ENCODE results near the gene ACSL6. TPM values are rescaled to one million over a fixed set of nuclear protein-coding genes. Genes with fewer than 3 reads are reported as not detected.

ACSL6 gene
- total RNA-seq, 2 donors from 2014 or later = 1.4 to 6.7 TPM

GRCh38 chr5:132053483-132053882 lies 42.0 kb upstream of the ACSL6 start:
- Mint-ChIP-seq H3K4me1 (peaks cover 31% of the 10 kb centered on the region), H3K27me3 (no peaks in the 10 kb centered on the region), H3K27ac (no peak overlapping the region), H3K4me3 (no peak overlapping the region), H3K36me3 (ENCODE audit: low read depth) (no peaks in the 10 kb centered on the region), H3K9me3 (no peaks in the 10 kb centered on the region)
- no peak for ATAC-seq (replicated peaks)

GRCh38 chr5:132052520-132052919 lies 41.1 kb upstream of the ACSL6 start:
- no peak for ATAC-seq (replicated peaks)
- Mint-ChIP-seq H3K27me3 (no peaks in the 10 kb centered on the region), H3K4me3 (no peak overlapping the region), H3K36me3 (ENCODE audit: low read depth) (no peaks in the 10 kb centered on the region), H3K4me1 (peaks cover 28% of the 10 kb centered on the region), H3K27ac (no peak overlapping the region), H3K9me3 (no peaks in the 10 kb centered on the region)

GRCh38 chr5:132050661-132051552 lies 39.4 kb upstream of the ACSL6 start:
- Mint-ChIP-seq H3K27me3 (no peaks in the 10 kb centered on the region), H3K4me3 (no peak overlapping the region), H3K4me1 (peaks cover 18% of the 10 kb centered on the region), H3K27ac (no peak overlapping the region), H3K9me3 (no peaks in the 10 kb centered on the region), H3K36me3 (ENCODE audit: low read depth) (no peaks in the 10 kb centered on the region)
- no peak for ATAC-seq (replicated peaks)

GRCh38 chr5:132050136-132050535 lies 38.7 kb upstream of the ACSL6 start:
- no peaks in the 10 kb centered on the region for H3K27me3 Mint-ChIP-seq
- H3K27ac Mint-ChIP-seq = no peak overlapping the region
- peaks cover 10% of the 10 kb centered on the region for H3K4me1 Mint-ChIP-seq
- H3K4me3 Mint-ChIP-seq = no peak overlapping the region
- no peaks in the 10 kb centered on the region for H3K36me3 Mint-ChIP-seq (ENCODE audit: low read depth)
- no peaks in the 10 kb centered on the region for H3K9me3 Mint-ChIP-seq
- ATAC-seq (replicated peaks) = no peak

GRCh38 chr5:132049559-132049958 lies 38.1 kb upstream of the ACSL6 start:
- no peak for ATAC-seq (replicated peaks)
- peaks cover 4% of the 10 kb centered on the region for H3K4me1 Mint-ChIP-seq
- no peaks in the 10 kb centered on the region for H3K36me3 Mint-ChIP-seq (ENCODE audit: low read depth)
- no peak overlapping the region for H3K4me3 Mint-ChIP-seq
- H3K9me3 Mint-ChIP-seq = no peaks in the 10 kb centered on the region
- H3K27ac Mint-ChIP-seq = no peak overlapping the region
- no peaks in the 10 kb centered on the region for H3K27me3 Mint-ChIP-seq

- H3K27me3 Mint-ChIP-seq = no peaks in the 10 kb centered on the region
- ATAC-seq (replicated peaks) = no peak
- H3K4me1 Mint-ChIP-seq = no peaks in the 10 kb centered on the region
- no peaks in the 10 kb centered on the region for H3K36me3 Mint-ChIP-seq (ENCODE audit: low read depth)
- H3K4me3 Mint-ChIP-seq = no peak overlapping the region
- H3K27ac Mint-ChIP-seq = no peak overlapping the region
- no peaks in the 10 kb centered on the region for H3K9me3 Mint-ChIP-seq
These were observed 37.6 kb upstream of the ACSL6 start for GRCh38 chr5:132049093-132049492.

- ATAC-seq (replicated peaks) = no peak
- no peaks in the 10 kb centered on the region for H3K27me3 Mint-ChIP-seq
- no peaks in the 10 kb centered on the region for H3K4me1 Mint-ChIP-seq
- H3K9me3 Mint-ChIP-seq = no peaks in the 10 kb centered on the region
- H3K36me3 Mint-ChIP-seq (ENCODE audit: low read depth) = no peaks in the 10 kb centered on the region
- no peak overlapping the region for H3K4me3 Mint-ChIP-seq
- no peak overlapping the region for H3K27ac Mint-ChIP-seq
These were observed 35.4 kb upstream of the ACSL6 start for GRCh38 chr5:132046880-132047299.

GRCh38 chr5:132044207-132044606 lies 32.7 kb upstream of the ACSL6 start:
- Mint-ChIP-seq H3K4me3 (no peak overlapping the region), H3K9me3 (no peaks in the 10 kb centered on the region), H3K27ac (no peak overlapping the region), H3K36me3 (ENCODE audit: low read depth) (no peaks in the 10 kb centered on the region), H3K27me3 (no peaks in the 10 kb centered on the region), H3K4me1 (no peaks in the 10 kb centered on the region)
- ATAC-seq (replicated peaks) = no peak

GRCh38 chr5:132037353-132037752 lies 25.9 kb upstream of the ACSL6 start:
- ATAC-seq (replicated peaks) = no peak
- Mint-ChIP-seq H3K4me1 (peaks cover 7% of the 10 kb centered on the region), H3K9me3 (peaks cover 15% of the 10 kb centered on the region), H3K4me3 (peak overlapping the region; percentile 17), H3K27me3 (no peaks in the 10 kb centered on the region), H3K27ac (no peak overlapping the region), H3K36me3 (ENCODE audit: low read depth) (no peaks in the 10 kb centered on the region)

- Mint-ChIP-seq H3K27ac (no peak overlapping the region), H3K36me3 (ENCODE audit: low read depth) (no peaks in the 10 kb centered on the region), H3K27me3 (no peaks in the 10 kb centered on the region), H3K4me3 (no peak overlapping the region), H3K9me3 (peaks cover 15% of the 10 kb centered on the region), H3K4me1 (peaks cover 11% of the 10 kb centered on the region)
- ATAC-seq (replicated peaks) = no peak
These were observed 21.7 kb upstream of the ACSL6 start for GRCh38 chr5:132033122-132033521.

- Mint-ChIP-seq H3K4me3 (no peak overlapping the region), H3K9me3 (peaks cover 15% of the 10 kb centered on the region), H3K36me3 (ENCODE audit: low read depth) (no peaks in the 10 kb centered on the region), H3K4me1 (peaks cover 13% of the 10 kb centered on the region), H3K27ac (no peak overlapping the region), H3K27me3 (no peaks in the 10 kb centered on the region)
- ATAC-seq (replicated peaks) = no peak
These were observed 20.7 kb upstream of the ACSL6 start for GRCh38 chr5:132032196-132032595.

- Mint-ChIP-seq H3K9me3 (peaks cover 15% of the 10 kb centered on the region), H3K4me1 (peaks cover 15% of the 10 kb centered on the region), H3K27ac (no peak overlapping the region), H3K4me3 (no peak overlapping the region), H3K27me3 (no peaks in the 10 kb centered on the region), H3K36me3 (ENCODE audit: low read depth) (no peaks in the 10 kb centered on the region)
- no peak for ATAC-seq (replicated peaks)
These were observed 19.2 kb upstream of the ACSL6 start for GRCh38 chr5:132030610-132031009.

- Mint-ChIP-seq H3K27me3 (no peaks in the 10 kb centered on the region), H3K27ac (no peak overlapping the region), H3K9me3 (peaks cover 15% of the 10 kb centered on the region), H3K36me3 (ENCODE audit: low read depth) (no peaks in the 10 kb centered on the region), H3K4me1 (peaks cover 15% of the 10 kb centered on the region), H3K4me3 (no peak overlapping the region)
- ATAC-seq (replicated peaks) = no peak
These were observed 18.3 kb upstream of the ACSL6 start for GRCh38 chr5:132029609-132030330.

GRCh38 chr5:132027027-132027426 lies 15.6 kb upstream of the ACSL6 start:
- Mint-ChIP-seq H3K27me3 (no peaks in the 10 kb centered on the region), H3K9me3 (no peaks in the 10 kb centered on the region), H3K27ac (no peak overlapping the region), H3K4me3 (peak overlapping the region; percentile 24), H3K4me1 (peaks cover 28% of the 10 kb centered on the region), H3K36me3 (ENCODE audit: low read depth) (no peaks in the 10 kb centered on the region)
- ATAC-seq (replicated peaks) = peak; percentile 18

GRCh38 chr5:132026516-132027008 lies 15.1 kb upstream of the ACSL6 start:
- no peaks in the 10 kb centered on the region for H3K36me3 Mint-ChIP-seq (ENCODE audit: low read depth)
- no peak overlapping the region for H3K4me3 Mint-ChIP-seq
- ATAC-seq (replicated peaks) = peak; percentile 82
- H3K27ac Mint-ChIP-seq = no peak overlapping the region
- H3K9me3 Mint-ChIP-seq = no peaks in the 10 kb centered on the region
- peaks cover 23% of the 10 kb centered on the region for H3K4me1 Mint-ChIP-seq
- H3K27me3 Mint-ChIP-seq = no peaks in the 10 kb centered on the region
